ENCODE measurements around the gene SPECC1.
"Not testable (repeated sequence)": the region's sequence is repeated elsewhere in the genome, so short reads cannot be mapped to it uniquely, and the experiment has no call there.

The SPECC1 gene

GRCh38 chr17:20010099-20010863, 1.1 kb downstream of the SPECC1 start:
- no peak for DNase-seq (ENCODE audit: low read depth)

GRCh38 chr17:20010936-20011335, 1.8 kb downstream of the SPECC1 start:
- DNase-seq (ENCODE audit: low read depth): no peak

- no peak for DNase-seq (ENCODE audit: low read depth)
These were observed 2.9 kb downstream of the SPECC1 start for GRCh38 chr17:20012017-20012536.

GRCh38 chr17:20016475-20016992, 7.4 kb downstream of the SPECC1 start:
- not testable (repeated sequence) for DNase-seq (ENCODE audit: low read depth)

GRCh38 chr17:20022701-20023100, 13.5 kb downstream of the SPECC1 start:
- no peak for DNase-seq (ENCODE audit: low read depth)

GRCh38 chr17:20026960-20027359, 17.8 kb downstream of the SPECC1 start:
- no peak for DNase-seq (ENCODE audit: low read depth)

- no peak for DNase-seq (ENCODE audit: low read depth)
These were observed 19.3 kb downstream of the SPECC1 start for GRCh38 chr17:20028443-20028842.

- DNase-seq (ENCODE audit: low read depth): no peak
These were observed 23.5 kb downstream of the SPECC1 start for GRCh38 chr17:20032636-20033035.

GRCh38 chr17:20033415-20033814, 24.3 kb downstream of the SPECC1 start:
- no peak for DNase-seq (ENCODE audit: low read depth)

- DNase-seq (ENCODE audit: low read depth): no peak
These were observed 26.3 kb downstream of the SPECC1 start for GRCh38 chr17:20035501-20035900.

- DNase-seq (ENCODE audit: low read depth): not testable (repeated sequence)
These were observed 28.1 kb downstream of the SPECC1 start for GRCh38 chr17:20037286-20037685.

GRCh38 chr17:20039037-20039436, 29.9 kb downstream of the SPECC1 start:
- DNase-seq (ENCODE audit: low read depth): no peak

- no peak for DNase-seq (ENCODE audit: low read depth)
These were observed 31.1 kb downstream of the SPECC1 start for GRCh38 chr17:20040216-20040615.

GRCh38 chr17:20043021-20043420, 33.9 kb downstream of the SPECC1 start:
- no peak for DNase-seq (ENCODE audit: low read depth)

- no peak for DNase-seq (ENCODE audit: low read depth)
These were observed 36.3 kb downstream of the SPECC1 start for GRCh38 chr17:20045476-20045875.

GRCh38 chr17:20046629-20047028, 37.5 kb downstream of the SPECC1 start:
- DNase-seq (ENCODE audit: low read depth): no peak

GRCh38 chr17:20051624-20052023, 42.5 kb downstream of the SPECC1 start:
- no peak for DNase-seq (ENCODE audit: low read depth)

- no peak for DNase-seq (ENCODE audit: low read depth)
These were observed 44.3 kb downstream of the SPECC1 start for GRCh38 chr17:20053361-20053964.

GRCh38 chr17:20059728-20060188, 50.6 kb downstream of the SPECC1 start:
- no peak for DNase-seq (ENCODE audit: low read depth)

- DNase-seq (ENCODE audit: low read depth): no peak
These were observed 54.8 kb downstream of the SPECC1 start for GRCh38 chr17:20063665-20064648.

GRCh38 chr17:20066253-20066652, 57.1 kb downstream of the SPECC1 start:
- DNase-seq (ENCODE audit: low read depth): no peak

GRCh38 chr17:20067711-20068110, 58.6 kb downstream of the SPECC1 start:
- no peak for DNase-seq (ENCODE audit: low read depth)
